HFFc6 (cell line): ENCODE results near the gene BPIFA1. TPM values are rescaled to one million over a fixed set of nuclear protein-coding genes. Genes with fewer than 3 reads are reported as not detected.

Experiments used
- DNase-seq: peaks from one replicate; pipeline ENCODE4 v3.0.0-alpha.2; 2018
- H3K27ac Mint-ChIP-seq: 2 replicates; pipeline ENCODE4 v1.8.0; 2020; ENCODE audit warnings: mild to moderate bottlenecking, mixed read lengths
- H3K27me3 Mint-ChIP-seq: 2 replicates; pipeline ENCODE4 v1.8.0; 2021; ENCODE audit warnings: mild to moderate bottlenecking, moderate library complexity, mixed read lengths; ENCODE audit not compliant: insufficient read depth
- H3K36me3 Mint-ChIP-seq: 2 replicates; pipeline ENCODE4 v1.8.0; 2021; ENCODE audit warnings: low read depth, mixed read lengths
- H3K4me1 Mint-ChIP-seq: 2 replicates; pipeline ENCODE4 v1.8.0; 2020; ENCODE audit warnings: low read depth, mixed read lengths
- H3K4me3 Mint-ChIP-seq: 2 replicates; pipeline ENCODE4 v1.8.0; 2020; ENCODE audit warnings: mild to moderate bottlenecking, moderate library complexity, mixed read lengths
- H3K9me3 Mint-ChIP-seq: 2 replicates; pipeline ENCODE4 v1.8.0; 2020; ENCODE audit warnings: mild to moderate bottlenecking, mixed read lengths
- CTCF ChIP-seq: fragments of 200-600 bp; sonication (generic); IDR thresholded peaks from 2 replicates; pipeline ENCODE4 v1.5.0; 2021; ENCODE audit warnings: antibody characterized with exemption, mild to moderate bottlenecking
- total RNA-seq, 6 experiments: library from RNA; stranded (reverse); fragmentation: NEBNext Ultra II Directional; extraction: Animal tissue kit (Norgen Biotek cat#: 25700); gene quantifications; 2 replicates in 1 of 6; 3 replicates in 5 of 6; pipeline ENCODE4 v1.2.3, GENCODE V29; 2021

BPIFA1 gene
- total RNA-seq, 6 experiments from 2014 or later = not detected

- H3K27me3 Mint-ChIP-seq = peaks cover 22% of the 10 kb centered on the region
Observed at GRCh38 chr20:33239418-33239817, 3.6 kb downstream of the BPIFA1 start.

DNA sequence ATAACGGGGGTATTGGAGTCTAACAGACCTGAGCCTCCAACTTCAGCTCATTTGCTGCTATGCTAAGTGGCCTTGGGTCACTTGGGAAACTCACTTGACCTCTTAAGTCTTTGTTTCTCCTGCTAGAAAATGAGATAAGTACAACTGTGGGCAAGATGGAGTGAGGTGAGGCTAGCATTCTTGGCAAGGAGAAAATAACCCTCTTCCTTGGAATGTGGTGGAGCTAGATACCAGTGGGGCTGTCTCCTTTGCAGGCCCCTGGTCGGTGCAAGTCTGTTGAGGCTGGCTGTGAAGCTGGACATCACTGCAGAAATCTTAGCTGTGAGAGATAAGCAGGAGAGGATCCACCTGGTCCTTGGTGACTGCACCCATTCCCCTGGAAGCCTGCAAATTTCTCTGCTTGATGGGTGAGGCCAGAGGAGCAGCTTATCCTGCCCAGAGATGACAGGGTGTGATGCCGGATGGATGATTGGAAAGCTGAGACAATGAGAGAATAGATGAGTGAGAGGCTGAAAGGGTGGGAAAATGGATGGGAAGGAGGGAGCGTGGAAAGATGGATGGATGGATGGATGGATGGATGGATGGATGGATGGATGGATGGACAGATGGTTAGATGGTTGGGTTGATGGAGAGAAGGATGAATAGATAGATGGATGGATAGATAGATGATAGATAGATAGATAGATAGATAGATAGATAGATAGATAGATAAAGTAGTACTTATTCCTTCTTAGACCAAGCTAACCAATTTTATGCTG, 4.4 kb downstream of the BPIFA1 start:
- Mint-ChIP-seq H3K27me3 (peaks cover 23% of the 10 kb centered on the region), H3K4me3 (no peak overlapping the region), H3K4me1 (no peaks in the 10 kb centered on the region), H3K27ac (no peak overlapping the region), H3K36me3 (no peaks in the 10 kb centered on the region), H3K9me3 (no peaks in the 10 kb centered on the region)
- no peak for TF ChIP-seq CTCF
- no peak for DNase-seq

More at GRCh38 chr20:33239418-33239817, 3.6 kb downstream of the BPIFA1 start:
- TF ChIP-seq CTCF = no peak
- no peak for DNase-seq
- no peaks in the 10 kb centered on the region for H3K9me3 Mint-ChIP-seq
- no peaks in the 10 kb centered on the region for H3K4me1 Mint-ChIP-seq
- no peak overlapping the region for H3K4me3 Mint-ChIP-seq
- H3K27ac Mint-ChIP-seq = no peak overlapping the region
- H3K36me3 Mint-ChIP-seq = no peaks in the 10 kb centered on the region

GRCh38 chr20:33240923-33241322, 5.1 kb downstream of the BPIFA1 start:
- H3K27me3 Mint-ChIP-seq = peaks cover 23% of the 10 kb centered on the region
- no peaks in the 10 kb centered on the region for H3K9me3 Mint-ChIP-seq
- H3K4me3 Mint-ChIP-seq = no peak overlapping the region
- H3K4me1 Mint-ChIP-seq = no peaks in the 10 kb centered on the region
- no peak for TF ChIP-seq CTCF
- no peak overlapping the region for H3K27ac Mint-ChIP-seq
- H3K36me3 Mint-ChIP-seq = no peaks in the 10 kb centered on the region
- no peak for DNase-seq

DNA sequence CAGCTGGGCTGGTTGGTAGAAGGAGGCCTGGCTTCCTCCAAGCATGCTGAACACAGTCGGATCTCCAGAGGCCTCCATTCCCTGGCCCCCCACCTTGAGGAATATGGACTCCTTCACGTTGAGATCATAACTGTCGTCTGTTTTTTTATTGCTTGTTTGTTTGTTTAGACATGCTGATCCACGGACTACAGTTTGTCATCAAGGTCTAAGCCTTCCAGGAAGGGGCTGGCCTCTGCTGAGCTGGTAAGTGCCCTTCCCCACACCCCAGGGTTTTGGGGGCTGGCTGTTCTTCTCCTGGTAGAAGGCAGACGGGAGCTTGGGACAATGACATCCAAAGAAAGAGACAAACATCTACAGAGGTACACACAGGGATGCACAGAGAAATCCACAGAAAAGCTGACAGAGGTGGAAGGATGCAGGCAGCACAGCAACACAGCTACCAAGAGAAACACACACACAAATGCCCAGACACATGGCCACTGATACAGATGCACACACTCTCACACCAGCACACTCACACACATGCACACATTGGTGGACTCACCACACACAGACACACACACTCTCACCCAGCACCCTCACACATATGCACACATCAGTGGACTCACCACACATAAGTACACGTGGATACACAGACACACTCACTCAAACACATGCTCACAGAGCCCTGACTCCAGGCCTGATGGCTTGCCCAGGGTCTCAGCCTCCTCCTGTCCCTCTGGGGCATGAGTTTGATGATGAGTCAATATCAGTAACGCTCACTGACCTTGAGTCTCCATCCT, 6.7 kb downstream of the BPIFA1 start:
- no peak overlapping the region for H3K27ac Mint-ChIP-seq
- no peak for DNase-seq
- no peaks in the 10 kb centered on the region for H3K9me3 Mint-ChIP-seq
- no peak for TF ChIP-seq CTCF
- peaks cover 25% of the 10 kb centered on the region for H3K27me3 Mint-ChIP-seq
- H3K4me3 Mint-ChIP-seq = no peak overlapping the region
- H3K4me1 Mint-ChIP-seq = no peaks in the 10 kb centered on the region
- no peaks in the 10 kb centered on the region for H3K36me3 Mint-ChIP-seq

DNA sequence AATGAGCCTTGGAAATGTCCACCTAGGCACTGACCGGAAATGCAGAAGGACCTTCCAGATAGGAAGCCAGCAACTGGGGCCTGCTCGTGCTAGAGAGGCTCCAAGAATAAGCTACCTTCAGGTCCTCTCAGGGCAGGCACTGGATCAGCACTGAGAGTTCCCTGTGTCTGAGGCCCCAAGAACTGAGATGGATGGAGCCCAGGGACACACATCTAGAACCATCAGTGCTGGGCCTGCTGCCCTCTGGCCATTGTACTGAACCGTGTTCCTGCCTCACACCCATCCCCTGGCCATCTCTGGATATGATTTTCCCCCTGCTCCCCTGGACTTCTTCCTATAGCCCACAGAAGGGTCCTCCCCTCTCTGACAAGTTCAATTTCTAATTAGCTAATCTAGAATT, 10.3 kb downstream of the BPIFA1 start:
- TF ChIP-seq CTCF = no peak
- Mint-ChIP-seq H3K4me1 (no peaks in the 10 kb centered on the region), H3K36me3 (no peaks in the 10 kb centered on the region), H3K27ac (no peak overlapping the region), H3K4me3 (no peak overlapping the region), H3K9me3 (no peaks in the 10 kb centered on the region), H3K27me3 (peaks cover 19% of the 10 kb centered on the region)
- DNase-seq = no peak
